HEK293 (cell line): ENCODE results near the gene TIAM2.
A peak's percentile ranks its signal among the peaks of the same experiment; 100 is the strongest.

Experiments
- CTCF ChIA-PET: fragments of 350-600 bp; formaldehyde crosslinking; extraction: SDS; loops from one replicate; lab custom pipeline; 2021; ENCODE audit warnings: antibody characterized with exemption; lab: Yijun Ruan, JAX
- POLR2A ChIA-PET: fragments of 300-600 bp; formaldehyde crosslinking; extraction: SDS; loops from one replicate; lab custom pipeline; 2020; ENCODE audit warnings: antibody characterized with exemption, inconsistent platforms; lab: Yijun Ruan, JAX
- H3K27ac ChIP-seq: fragments of 200-500 bp; sonication (Bioruptor generic); 2 replicates; pipeline ENCODE4 v1.5.1; 2014; ENCODE audit warnings: low read depth, low read length, control low read depth, inconsistent platforms; ENCODE audit errors: extremely low read depth
- H3K36me3 ChIP-seq, 2 experiments: fragments of 200-500 bp in 1 of 2; sonication (Bioruptor generic) in 1 of 2; 1 replicate in 1 of 2; 2 replicates in 1 of 2; pipeline ENCODE4 v1.5.1; 2014 to 2017; ENCODE audit warnings: inconsistent platforms in 2 of 2, low read length in 2 of 2; ENCODE audit not compliant: control insufficient read depth in 2 of 2, insufficient read depth in 1 of 2
- H3K4me1 ChIP-seq: fragments of 200-500 bp; sonication (Bioruptor generic); 2 replicates; pipeline ENCODE4 v1.5.1; 2014; ENCODE audit warnings: mild to moderate bottlenecking, low read length, inconsistent platforms; ENCODE audit not compliant: control insufficient read depth, insufficient read depth
- H3K4me3 ChIP-seq: 2 replicates; pipeline ENCODE4 v1.5.1; 2011; ENCODE audit warnings: low read depth, mild to moderate bottlenecking, control low read depth, low read length, moderate library complexity
- H3K9me3 ChIP-seq: fragments of 200-500 bp; sonication (Bioruptor generic); 2 replicates; pipeline ENCODE4 v1.5.1; 2014; ENCODE audit warnings: low read depth, low read length, inconsistent platforms; ENCODE audit not compliant: control insufficient read depth, insufficient read depth
- KLF1 ChIP-seq: fragments of 450-650 bp; formaldehyde crosslinking; IDR thresholded peaks from 2 replicates; pipeline ENCODE4 v1.5.1; 2016; ENCODE audit warnings: missing biosample characterization, missing genetic modification characterization
- ZBTB21 ChIP-seq: fragments of 450-650 bp; formaldehyde crosslinking; IDR thresholded peaks from 2 replicates; pipeline ENCODE4 v1.5.1; 2017; ENCODE audit warnings: missing biosample characterization, missing genetic modification characterization
- ZBTB7A ChIP-seq: fragments of 450-650 bp; formaldehyde crosslinking; IDR thresholded peaks from 2 replicates; pipeline ENCODE4 v1.5.1; 2016; ENCODE audit warnings: low read depth, missing biosample characterization, missing genetic modification characterization
- ZFP69B ChIP-seq: fragments of 450-650 bp; formaldehyde crosslinking; IDR thresholded peaks from 2 replicates; pipeline ENCODE4 v1.5.1; 2016; ENCODE audit warnings: missing biosample characterization, missing genetic modification characterization
- ZNF555 ChIP-seq: fragments of 450-650 bp; formaldehyde crosslinking; conservative IDR thresholded peaks from 2 replicates; pipeline ENCODE4 v1.5.1; 2017; ENCODE audit warnings: missing biosample characterization, mild to moderate bottlenecking, missing genetic modification characterization, inconsistent platforms
- ZNF560 ChIP-seq: fragments of 450-650 bp; formaldehyde crosslinking; IDR thresholded peaks from 2 replicates; pipeline ENCODE4 v1.5.1; 2017; ENCODE audit warnings: missing biosample characterization, missing genetic modification characterization, borderline replicate concordance
- TF ChIP-seq, protein P1 (sequence below): fragments of 450-650 bp; formaldehyde crosslinking; IDR thresholded peaks from 2 replicates; pipeline ENCODE4 v1.5.1; 2016; ENCODE audit warnings: missing biosample characterization, missing genetic modification characterization
- TF ChIP-seq, protein P2 (sequence below): fragments of 450-650 bp; formaldehyde crosslinking; IDR thresholded peaks from 2 replicates; pipeline ENCODE4 v1.5.1; 2016; ENCODE audit warnings: missing biosample characterization, missing genetic modification characterization
- TF ChIP-seq, protein P3 (sequence below): fragments of 450-650 bp; formaldehyde crosslinking; IDR thresholded peaks from 2 replicates; pipeline ENCODE4 v1.5.1; 2016; ENCODE audit warnings: missing biosample characterization, missing genetic modification characterization, low read depth
- TF ChIP-seq, protein P4 (sequence below): fragments of 450-650 bp; formaldehyde crosslinking; IDR thresholded peaks from 2 replicates; pipeline ENCODE4 v1.5.1; 2016; ENCODE audit warnings: missing biosample characterization, missing genetic modification characterization
- TF ChIP-seq, protein P5 (sequence below): fragments of 450-650 bp; formaldehyde crosslinking; IDR thresholded peaks from 2 replicates; pipeline ENCODE4 v1.5.1; 2016; ENCODE audit warnings: missing biosample characterization, missing genetic modification characterization

Gene TIAM2

DNA sequence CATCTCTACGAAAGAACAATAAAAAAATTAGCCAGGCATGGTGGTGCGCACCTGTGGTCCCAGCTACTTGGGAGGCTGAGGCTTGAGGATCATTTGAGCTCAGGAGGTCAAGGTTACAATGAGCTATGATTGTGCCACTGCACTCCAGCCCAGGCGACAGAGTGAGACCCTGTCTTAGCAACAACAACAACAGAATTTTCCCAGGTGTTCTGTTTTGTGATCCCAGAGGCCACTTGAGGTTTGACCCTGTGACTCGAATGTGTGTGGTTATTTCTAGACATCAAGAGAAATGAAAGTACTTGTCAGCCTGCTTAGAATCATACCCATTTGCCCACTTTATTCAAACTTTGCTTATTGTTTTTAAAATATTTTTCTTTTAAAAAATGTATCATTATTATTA, 151.1 kb downstream of the TIAM2 start (continued):
- TF ChIP-seq ZNF560 (tag by site-specific recombination) (no peak), ZBTB21 (tag by site-specific recombination) (no peak)

DNA sequence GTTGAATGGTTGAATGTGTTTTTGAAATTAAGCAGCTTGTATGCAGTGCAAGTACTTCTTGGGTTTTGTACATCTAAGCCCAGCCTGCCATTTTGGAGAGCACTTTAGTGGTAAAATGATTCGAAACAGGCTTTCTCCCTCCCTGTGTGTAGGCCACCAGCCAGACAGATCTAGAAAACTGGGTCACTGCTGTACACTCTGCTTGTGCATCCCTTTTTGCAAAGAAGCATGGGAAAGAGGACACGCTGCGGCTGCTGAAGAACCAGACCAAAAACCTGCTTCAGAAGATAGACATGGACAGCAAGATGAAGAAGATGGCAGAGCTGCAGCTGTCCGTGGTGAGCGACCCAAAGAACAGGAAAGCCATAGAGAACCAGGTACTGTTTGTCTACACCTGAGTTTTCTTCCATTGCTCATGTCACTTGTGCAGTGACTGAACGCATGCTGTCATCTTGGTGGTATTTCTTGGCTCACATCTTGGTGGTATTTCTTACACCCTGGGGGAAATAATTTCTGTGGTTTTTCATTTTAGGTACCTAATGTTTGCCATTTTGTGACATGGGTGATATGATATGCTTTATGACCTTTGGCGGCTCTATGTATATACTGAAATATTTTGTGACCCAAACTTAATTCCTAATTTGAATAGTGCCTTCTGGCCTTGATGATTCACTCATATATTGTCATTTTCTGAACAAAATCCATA, 153.0 kb downstream of the TIAM2 start:
- Histone ChIP-seq H3K27ac (no peak overlapping the region), H3K9me3 (no peaks in the 10 kb centered on the region), H3K36me3 (peaks cover 0 to 5% of the 10 kb centered on the region in 2 experiments; a peak in 2 of 3 replicates), H3K4me3 (no peak overlapping the region), H3K4me1 (no peaks in the 10 kb centered on the region)
- TF ChIP-seq, protein P1, sequence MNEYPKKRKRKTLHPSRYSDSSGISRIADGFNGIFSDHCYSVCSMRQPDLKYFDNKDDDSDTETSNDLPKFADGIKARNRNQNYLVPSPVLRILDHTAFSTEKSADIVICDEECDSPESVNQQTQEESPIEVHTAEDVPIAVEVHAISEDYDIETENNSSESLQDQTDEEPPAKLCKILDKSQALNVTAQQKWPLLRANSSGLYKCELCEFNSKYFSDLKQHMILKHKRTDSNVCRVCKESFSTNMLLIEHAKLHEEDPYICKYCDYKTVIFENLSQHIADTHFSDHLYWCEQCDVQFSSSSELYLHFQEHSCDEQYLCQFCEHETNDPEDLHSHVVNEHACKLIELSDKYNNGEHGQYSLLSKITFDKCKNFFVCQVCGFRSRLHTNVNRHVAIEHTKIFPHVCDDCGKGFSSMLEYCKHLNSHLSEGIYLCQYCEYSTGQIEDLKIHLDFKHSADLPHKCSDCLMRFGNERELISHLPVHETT, result no peak
- TF ChIP-seq, protein P2, sequence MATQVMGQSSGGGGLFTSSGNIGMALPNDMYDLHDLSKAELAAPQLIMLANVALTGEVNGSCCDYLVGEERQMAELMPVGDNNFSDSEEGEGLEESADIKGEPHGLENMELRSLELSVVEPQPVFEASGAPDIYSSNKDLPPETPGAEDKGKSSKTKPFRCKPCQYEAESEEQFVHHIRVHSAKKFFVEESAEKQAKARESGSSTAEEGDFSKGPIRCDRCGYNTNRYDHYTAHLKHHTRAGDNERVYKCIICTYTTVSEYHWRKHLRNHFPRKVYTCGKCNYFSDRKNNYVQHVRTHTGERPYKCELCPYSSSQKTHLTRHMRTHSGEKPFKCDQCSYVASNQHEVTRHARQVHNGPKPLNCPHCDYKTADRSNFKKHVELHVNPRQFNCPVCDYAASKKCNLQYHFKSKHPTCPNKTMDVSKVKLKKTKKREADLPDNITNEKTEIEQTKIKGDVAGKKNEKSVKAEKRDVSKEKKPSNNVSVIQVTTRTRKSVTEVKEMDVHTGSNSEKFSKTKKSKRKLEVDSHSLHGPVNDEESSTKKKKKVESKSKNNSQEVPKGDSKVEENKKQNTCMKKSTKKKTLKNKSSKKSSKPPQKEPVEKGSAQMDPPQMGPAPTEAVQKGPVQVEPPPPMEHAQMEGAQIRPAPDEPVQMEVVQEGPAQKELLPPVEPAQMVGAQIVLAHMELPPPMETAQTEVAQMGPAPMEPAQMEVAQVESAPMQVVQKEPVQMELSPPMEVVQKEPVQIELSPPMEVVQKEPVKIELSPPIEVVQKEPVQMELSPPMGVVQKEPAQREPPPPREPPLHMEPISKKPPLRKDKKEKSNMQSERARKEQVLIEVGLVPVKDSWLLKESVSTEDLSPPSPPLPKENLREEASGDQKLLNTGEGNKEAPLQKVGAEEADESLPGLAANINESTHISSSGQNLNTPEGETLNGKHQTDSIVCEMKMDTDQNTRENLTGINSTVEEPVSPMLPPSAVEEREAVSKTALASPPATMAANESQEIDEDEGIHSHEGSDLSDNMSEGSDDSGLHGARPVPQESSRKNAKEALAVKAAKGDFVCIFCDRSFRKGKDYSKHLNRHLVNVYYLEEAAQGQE (tag by site-specific recombination), result peak; percentile 39; the same call in 1 of the 2 replicates
- CTCF ChIA-PET, result interaction anchor here (0.5 to 1.4 kb wide), 4 partner anchors 28 to 829 kb away, joined by 3 to 5 read pairs (median 4); no protein-coding TSS in a partner anchor
- POLR2A ChIA-PET, result no interaction called here

DNA sequence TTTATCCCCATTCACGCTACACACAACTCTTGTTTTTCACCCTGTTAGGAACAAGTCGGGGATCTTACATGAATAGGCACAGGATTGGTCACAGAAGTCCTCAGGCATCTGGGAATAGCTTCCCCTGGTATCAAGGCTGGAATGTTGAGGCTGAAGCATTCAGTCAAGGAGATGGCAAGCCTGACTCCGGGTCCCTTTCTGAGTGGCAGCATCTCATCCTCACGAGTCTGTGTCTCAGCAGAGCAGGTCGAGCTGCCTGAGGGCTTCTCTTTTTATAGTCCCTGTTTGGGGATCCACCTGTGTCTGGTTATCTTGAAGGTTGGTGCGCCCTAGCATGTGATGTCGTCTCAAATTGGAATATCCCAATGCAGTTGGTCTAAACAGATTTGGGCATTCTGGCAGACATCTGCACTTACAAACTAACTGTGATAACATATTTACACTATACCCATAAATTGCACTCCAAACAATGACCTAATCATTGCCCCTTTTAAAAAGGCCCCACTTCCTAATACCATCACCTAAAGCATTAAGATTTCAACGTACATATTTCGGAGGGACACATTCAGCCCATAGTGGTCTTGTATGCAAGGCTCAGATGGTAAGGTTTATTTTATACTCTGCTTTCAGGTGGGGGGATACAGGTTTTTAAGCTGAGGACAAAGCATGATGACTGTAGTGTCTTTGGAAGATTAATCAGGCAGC, 156.0 kb downstream of the TIAM2 start:
- H3K4me1 ChIP-seq, result peaks cover 13% of the 10 kb centered on the region
- POLR2A ChIA-PET, result no interaction called here
- TF ChIP-seq ZBTB7A (tag by site-specific recombination) (no peak), KLF1 (no peak), ZNF555 (tag by site-specific recombination) (no peak), ZFP69B (tag by site-specific recombination) (peak; percentile 91)
- TF ChIP-seq, protein P3, sequence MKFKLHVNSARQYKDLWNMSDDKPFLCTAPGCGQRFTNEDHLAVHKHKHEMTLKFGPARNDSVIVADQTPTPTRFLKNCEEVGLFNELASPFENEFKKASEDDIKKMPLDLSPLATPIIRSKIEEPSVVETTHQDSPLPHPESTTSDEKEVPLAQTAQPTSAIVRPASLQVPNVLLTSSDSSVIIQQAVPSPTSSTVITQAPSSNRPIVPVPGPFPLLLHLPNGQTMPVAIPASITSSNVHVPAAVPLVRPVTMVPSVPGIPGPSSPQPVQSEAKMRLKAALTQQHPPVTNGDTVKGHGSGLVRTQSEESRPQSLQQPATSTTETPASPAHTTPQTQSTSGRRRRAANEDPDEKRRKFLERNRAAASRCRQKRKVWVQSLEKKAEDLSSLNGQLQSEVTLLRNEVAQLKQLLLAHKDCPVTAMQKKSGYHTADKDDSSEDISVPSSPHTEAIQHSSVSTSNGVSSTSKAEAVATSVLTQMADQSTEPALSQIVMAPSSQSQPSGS (tag by site-specific recombination), result 0 out of 2 replicates have a peak, but pooled peaks have one; percentile 17
- TF ChIP-seq, protein P4, sequence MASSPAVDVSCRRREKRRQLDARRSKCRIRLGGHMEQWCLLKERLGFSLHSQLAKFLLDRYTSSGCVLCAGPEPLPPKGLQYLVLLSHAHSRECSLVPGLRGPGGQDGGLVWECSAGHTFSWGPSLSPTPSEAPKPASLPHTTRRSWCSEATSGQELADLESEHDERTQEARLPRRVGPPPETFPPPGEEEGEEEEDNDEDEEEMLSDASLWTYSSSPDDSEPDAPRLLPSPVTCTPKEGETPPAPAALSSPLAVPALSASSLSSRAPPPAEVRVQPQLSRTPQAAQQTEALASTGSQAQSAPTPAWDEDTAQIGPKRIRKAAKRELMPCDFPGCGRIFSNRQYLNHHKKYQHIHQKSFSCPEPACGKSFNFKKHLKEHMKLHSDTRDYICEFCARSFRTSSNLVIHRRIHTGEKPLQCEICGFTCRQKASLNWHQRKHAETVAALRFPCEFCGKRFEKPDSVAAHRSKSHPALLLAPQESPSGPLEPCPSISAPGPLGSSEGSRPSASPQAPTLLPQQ (tag by site-specific recombination), result peak; percentile 98
- TF ChIP-seq, protein P5, sequence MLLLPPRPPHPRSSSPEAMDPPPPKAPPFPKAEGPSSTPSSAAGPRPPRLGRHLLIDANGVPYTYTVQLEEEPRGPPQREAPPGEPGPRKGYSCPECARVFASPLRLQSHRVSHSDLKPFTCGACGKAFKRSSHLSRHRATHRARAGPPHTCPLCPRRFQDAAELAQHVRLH (tag by site-specific recombination), result no peak
- no peaks in the 10 kb centered on the region for H3K9me3 ChIP-seq
- CTCF ChIA-PET, result interaction anchor here (0.9 kb wide), 2 partner anchors 148 to 209 kb away, joined by 4 read pairs; no protein-coding TSS in a partner anchor
- H3K27ac ChIP-seq, result no peak overlapping the region
- H3K36me3 ChIP-seq, result no peaks in the 10 kb centered on the region; a peak in 1 of 3 replicates
- H3K4me3 ChIP-seq, result no peak overlapping the region
